ENCODE results near the gene GLOD4.

The GLOD4 gene

GRCh38 chr17:740240-741017 lies 41.7 kb downstream of the GLOD4 start:
- no peak for DNase-seq (ENCODE audit: low spot score)

- DNase-seq (ENCODE audit: low spot score) = no peak
These were observed 44.4 kb downstream of the GLOD4 start for GRCh38 chr17:737561-738113.

GRCh38 chr17:733743-734142 lies 48.3 kb downstream of the GLOD4 start:
- DNase-seq (ENCODE audit: low spot score) = no peak

GRCh38 chr17:732902-733720 lies 49.0 kb downstream of the GLOD4 start:
- peak; percentile 25 for DNase-seq (ENCODE audit: low spot score)

- DNase-seq (ENCODE audit: low spot score) = peak; percentile 64
These were observed 49.8 kb downstream of the GLOD4 start, which contains the start of gene TLCD3A for GRCh38 chr17:732067-732901. TLCD3A (plus strand) TSS chr17:732596; CDS start chr17:732648, 52 bp downstream.

GRCh38 chr17:731644-732066 lies 50.4 kb downstream of the GLOD4 start:
- DNase-seq (ENCODE audit: low spot score) = no peak

GRCh38 chr17:728911-729310 lies 53.2 kb downstream of the GLOD4 start:
- DNase-seq (ENCODE audit: low spot score) = no peak

GRCh38 chr17:726271-726919 lies 55.7 kb downstream of the GLOD4 start:
- no peak for DNase-seq (ENCODE audit: low spot score)

- no peak for DNase-seq (ENCODE audit: low spot score)
These were observed 56.3 kb downstream of the GLOD4 start for GRCh38 chr17:725746-726145.

GRCh38 chr17:725084-725483 lies 57.0 kb downstream of the GLOD4 start:
- DNase-seq (ENCODE audit: low spot score) = no peak

- no peak for DNase-seq (ENCODE audit: low spot score)
These were observed 60.5 kb downstream of the GLOD4 start for GRCh38 chr17:721540-721937.

GRCh38 chr17:720706-721539 lies 61.2 kb downstream of the GLOD4 start:
- DNase-seq (ENCODE audit: low spot score) = no peak

- DNase-seq (ENCODE audit: low spot score) = no peak
These were observed 64.0 kb downstream of the GLOD4 start for GRCh38 chr17:718075-718474.

Data from HuH-7.5 (cell line).